CD4-positive, alpha-beta T cell treated with Interleukin-21 for 1 hour (primary cell): ENCODE results near the gene MSANTD4.
"Not testable (repeated sequence)": the region's sequence is repeated elsewhere in the genome, so short reads cannot be mapped to it uniquely, and the experiment has no call there.

Experiments used
- DNase-seq: peaks from one replicate; pipeline ENCODE4 v3.0.0-alpha.2; 2020

The MSANTD4 gene

GRCh38 chr11:106012744-106013143 is 9.3 kb downstream of the MSANTD4 start:
- DNase-seq: no peak

GRCh38 chr11:106011481-106011880 is 10.6 kb downstream of the MSANTD4 start:
- DNase-seq: no peak

- DNase-seq: not testable (repeated sequence)
Observed at GRCh38 chr11:106003094-106003493, 18.9 kb downstream of the MSANTD4 start.

GRCh38 chr11:106001304-106002012 is 20.6 kb downstream of the MSANTD4 start:
- DNase-seq: no peak

- no peak for DNase-seq
Observed at GRCh38 chr11:105991888-105992287, 30.2 kb downstream of the MSANTD4 start.

- no peak for DNase-seq
Observed at GRCh38 chr11:105989124-105989523, 32.9 kb downstream of the MSANTD4 start.

GRCh38 chr11:105988197-105988596 is 33.8 kb downstream of the MSANTD4 start:
- DNase-seq: no peak

- DNase-seq: no peak
Observed at GRCh38 chr11:105986554-105986953, 35.5 kb downstream of the MSANTD4 start.

GRCh38 chr11:105979997-105980703 is 41.9 kb downstream of the MSANTD4 start:
- DNase-seq: no peak

- DNase-seq: no peak
Observed at GRCh38 chr11:105975128-105975527, 46.9 kb downstream of the MSANTD4 start.

- DNase-seq: no peak
Observed at GRCh38 chr11:105969756-105970155, 52.3 kb downstream of the MSANTD4 start.

GRCh38 chr11:105968021-105968697 is 53.9 kb downstream of the MSANTD4 start:
- no peak for DNase-seq

GRCh38 chr11:105960252-105961245 is 61.5 kb downstream of the MSANTD4 start:
- DNase-seq: no peak
